ENCODE data around the gene ZNF593. TPM values are rescaled to one million over a fixed set of nuclear protein-coding genes. Genes with fewer than 3 reads are reported as not detected.
A peak's percentile ranks its signal among the peaks of the same experiment; 100 is the strongest.

Gene ZNF593
- total RNA-seq, 3 donors from 2014 or later (not counting 1 experiment from before 2014, with no cell fraction given), result 8.6 to 17.8 (median 15.6) TPM

DNA sequence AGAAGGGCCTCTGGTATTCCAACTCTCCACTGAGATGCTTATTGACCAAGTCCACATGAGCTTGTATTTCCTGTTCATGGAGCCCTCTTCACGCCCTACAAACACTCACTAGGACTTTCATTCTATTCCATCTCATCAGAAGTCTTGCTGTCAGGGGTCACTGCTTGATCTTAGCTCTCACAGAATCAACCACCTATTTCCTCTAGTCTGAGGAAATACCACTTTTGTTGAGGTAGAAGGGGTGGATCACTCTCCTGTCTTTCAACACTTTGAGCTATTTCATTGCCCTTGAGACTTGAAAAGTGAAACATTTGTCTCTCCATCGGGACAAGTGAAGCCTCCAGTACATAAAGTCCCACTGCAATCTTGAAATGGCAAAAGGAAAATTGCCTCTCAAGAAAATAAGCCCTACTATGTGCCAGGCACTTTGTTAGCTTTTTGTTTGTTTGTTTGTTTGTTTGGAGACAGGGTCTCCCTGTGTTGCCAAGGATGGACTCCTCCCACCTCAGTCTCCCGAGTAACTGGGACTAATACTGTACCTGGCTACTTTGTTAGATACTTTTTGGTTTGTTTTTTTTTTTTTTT is 30.6 kb upstream of the ZNF593 start:
- H3K4me1 Mint-ChIP-seq, result no peaks in the 10 kb centered on the region
- ATAC-seq, result no peak
- H3K36me3 Mint-ChIP-seq, result no peaks in the 10 kb centered on the region
- no peaks in the 10 kb centered on the region for H3K9me3 Mint-ChIP-seq
- no peak overlapping the region for H3K27ac Mint-ChIP-seq
- H3K27ac ChIP-seq (ENCODE audit: low read length), result no peak overlapping the region
- no peaks in the 10 kb centered on the region for H3K27me3 ChIP-seq (ENCODE audit: control insufficient read depth, insufficient read depth, low read length)
- intact Hi-C loops (cut with micrococcal nuclease), result no loop called here
- peak in 1 of 2 donors; percentile 27 for DNase-seq
- 49% methylated on average over 3 of the region's 3 CpGs for WGBS (ENCODE audit: insufficient coverage)
- TF ChIP-seq, protein P1, sequence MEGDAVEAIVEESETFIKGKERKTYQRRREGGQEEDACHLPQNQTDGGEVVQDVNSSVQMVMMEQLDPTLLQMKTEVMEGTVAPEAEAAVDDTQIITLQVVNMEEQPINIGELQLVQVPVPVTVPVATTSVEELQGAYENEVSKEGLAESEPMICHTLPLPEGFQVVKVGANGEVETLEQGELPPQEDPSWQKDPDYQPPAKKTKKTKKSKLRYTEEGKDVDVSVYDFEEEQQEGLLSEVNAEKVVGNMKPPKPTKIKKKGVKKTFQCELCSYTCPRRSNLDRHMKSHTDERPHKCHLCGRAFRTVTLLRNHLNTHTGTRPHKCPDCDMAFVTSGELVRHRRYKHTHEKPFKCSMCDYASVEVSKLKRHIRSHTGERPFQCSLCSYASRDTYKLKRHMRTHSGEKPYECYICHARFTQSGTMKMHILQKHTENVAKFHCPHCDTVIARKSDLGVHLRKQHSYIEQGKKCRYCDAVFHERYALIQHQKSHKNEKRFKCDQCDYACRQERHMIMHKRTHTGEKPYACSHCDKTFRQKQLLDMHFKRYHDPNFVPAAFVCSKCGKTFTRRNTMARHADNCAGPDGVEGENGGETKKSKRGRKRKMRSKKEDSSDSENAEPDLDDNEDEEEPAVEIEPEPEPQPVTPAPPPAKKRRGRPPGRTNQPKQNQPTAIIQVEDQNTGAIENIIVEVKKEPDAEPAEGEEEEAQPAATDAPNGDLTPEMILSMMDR (IDR thresholded peaks at IDR 0.05), result no peak
- no peaks in the 10 kb centered on the region for H3K36me3 ChIP-seq (ENCODE audit: control insufficient read depth, insufficient read depth, low read length)
- H3K4me3 ChIP-seq (ENCODE audit: low read length), result no peak overlapping the region
- H3K27me3 Mint-ChIP-seq (ENCODE audit: low read depth in 2 of 2), result peaks cover 10 to 28% of the 10 kb centered on the region in 2 donors
- H3K4me3 Mint-ChIP-seq, result no peak overlapping the region
- no peaks in the 10 kb centered on the region for H3K4me1 ChIP-seq (ENCODE audit: control insufficient read depth, insufficient read depth, low read length)
- no peaks in the 10 kb centered on the region for H3K9me3 ChIP-seq (ENCODE audit: control insufficient read depth, insufficient read depth, low read length)

DNA sequence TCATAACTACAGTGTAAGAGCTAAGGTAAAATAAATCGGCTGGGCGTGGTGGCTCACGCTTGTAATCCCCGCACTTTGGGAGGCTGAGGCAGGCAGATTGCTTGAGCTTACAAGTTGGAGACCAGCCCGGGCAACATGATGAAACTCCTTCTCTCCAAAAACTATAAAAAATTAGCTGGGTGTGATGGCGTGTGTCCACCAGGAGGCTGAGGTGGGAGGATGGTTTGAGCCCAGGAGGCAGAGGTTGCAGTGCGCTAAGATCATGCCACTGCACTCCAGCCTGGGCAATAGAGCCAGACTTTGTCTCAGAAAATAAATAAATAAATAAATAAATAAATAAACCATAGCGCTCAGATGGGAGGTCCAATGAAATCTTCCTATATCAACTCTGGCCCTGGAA is 27.5 kb upstream of the ZNF593 start:
- Histone ChIP-seq H3K4me3 (ENCODE audit: low read length) (no peak overlapping the region), H3K27ac (ENCODE audit: low read length) (no peak overlapping the region), H3K36me3 (ENCODE audit: control insufficient read depth, insufficient read depth, low read length) (no peaks in the 10 kb centered on the region), H3K4me1 (ENCODE audit: control insufficient read depth, insufficient read depth, low read length) (peaks cover 4% of the 10 kb centered on the region), H3K9me3 (ENCODE audit: control insufficient read depth, insufficient read depth, low read length) (no peaks in the 10 kb centered on the region), H3K27me3 (ENCODE audit: control insufficient read depth, insufficient read depth, low read length) (no peaks in the 10 kb centered on the region)
- 92% methylated on average over 4 of the region's 8 CpGs for WGBS (ENCODE audit: insufficient coverage)
- intact Hi-C loops (cut with micrococcal nuclease), result no loop called here
- no peaks in the 10 kb centered on the region for H3K9me3 Mint-ChIP-seq
- TF ChIP-seq, protein P1 (IDR thresholded peaks at IDR 0.05), result no peak
- no peak for DNase-seq
- ATAC-seq, result no peak
- peaks cover 0 to 5% of the 10 kb centered on the region in 2 donors for H3K4me1 Mint-ChIP-seq
- H3K27ac Mint-ChIP-seq, result no peak overlapping the region
- H3K36me3 Mint-ChIP-seq, result no peaks in the 10 kb centered on the region
- no peak overlapping the region for H3K4me3 Mint-ChIP-seq
- H3K27me3 Mint-ChIP-seq (ENCODE audit: low read depth in 2 of 2), result peaks cover 11 to 16% of the 10 kb centered on the region in 2 donors

DNA sequence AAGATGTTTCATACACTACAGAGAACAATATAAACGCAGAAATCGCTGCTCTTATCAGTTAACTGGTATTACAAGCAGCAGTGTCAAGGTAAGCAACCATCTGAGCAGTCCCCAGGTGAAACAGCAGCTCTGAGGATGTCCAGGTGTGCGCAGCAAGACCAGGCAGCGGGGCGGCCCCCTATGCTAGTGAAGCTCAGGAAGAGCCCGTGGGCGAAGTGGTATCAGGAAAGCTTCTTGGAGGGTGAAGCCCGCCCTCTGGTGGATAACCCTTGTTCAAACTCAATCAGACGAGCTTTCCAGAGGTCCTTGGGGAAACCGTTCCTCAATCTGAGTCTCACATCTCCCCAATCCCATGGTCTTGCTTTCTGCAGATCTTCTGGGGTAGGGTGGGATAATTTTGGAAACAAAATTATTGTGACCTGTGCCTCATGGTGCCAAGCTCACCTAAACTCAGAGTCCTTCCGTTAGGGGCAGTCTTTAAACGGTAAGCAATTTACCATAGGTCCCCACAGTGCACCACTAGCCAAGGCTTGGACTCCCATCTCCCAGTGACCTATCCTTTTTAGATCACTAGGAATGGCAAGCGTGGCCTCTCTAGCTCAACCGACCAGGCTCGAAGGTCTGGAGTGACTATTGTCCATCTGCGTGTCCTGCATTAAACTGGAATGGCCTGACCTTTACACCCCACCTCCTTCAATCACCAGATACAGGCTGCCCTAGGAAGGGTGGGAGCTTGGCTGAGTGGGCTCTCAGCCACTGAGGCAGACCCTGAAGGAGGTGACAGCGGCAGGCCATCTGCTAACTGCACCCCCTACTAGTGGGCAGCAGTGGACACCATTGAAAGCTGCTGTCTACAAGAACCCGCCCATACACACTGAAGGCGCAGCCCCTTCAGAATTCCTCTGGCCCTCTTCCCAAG is 24.4 kb upstream of the ZNF593 start:
- Histone ChIP-seq H3K9me3 (ENCODE audit: control insufficient read depth, insufficient read depth, low read length) (no peaks in the 10 kb centered on the region), H3K27me3 (ENCODE audit: control insufficient read depth, insufficient read depth, low read length) (no peaks in the 10 kb centered on the region), H3K4me3 (ENCODE audit: low read length) (no peak overlapping the region), H3K27ac (ENCODE audit: low read length) (no peak overlapping the region), H3K4me1 (ENCODE audit: control insufficient read depth, insufficient read depth, low read length) (peaks cover 4% of the 10 kb centered on the region), H3K36me3 (ENCODE audit: control insufficient read depth, insufficient read depth, low read length) (no peaks in the 10 kb centered on the region)
- 39% methylated on average over 18 of the region's 19 CpGs for WGBS (ENCODE audit: insufficient coverage)
- peak; percentile 73 to 87 (median 76) for ATAC-seq
- peak; percentile 55 to 89 for DNase-seq
- H3K27ac Mint-ChIP-seq, result no peak overlapping the region
- H3K4me1 Mint-ChIP-seq, result peaks cover 0 to 5% of the 10 kb centered on the region in 2 donors
- TF ChIP-seq, protein P1 (IDR thresholded peaks at IDR 0.05), result peak; percentile 79
- no peak overlapping the region for H3K4me3 Mint-ChIP-seq
- H3K27me3 Mint-ChIP-seq (ENCODE audit: low read depth in 2 of 2), result peaks cover 21 to 28% of the 10 kb centered on the region in 2 donors
- H3K9me3 Mint-ChIP-seq, result no peaks in the 10 kb centered on the region
- intact Hi-C loops (cut with micrococcal nuclease), result loop anchor here (1.0 to 5.0 kb wide), 2 partner anchors 40 to 108 kb away; no protein-coding TSS in a partner anchor
- H3K36me3 Mint-ChIP-seq, result no peaks in the 10 kb centered on the region

Measured in natural killer cell (primary cell).